OCI-LY3 (cell line): ENCODE results near the gene FMN1.

Experiments
- H2AFZ ChIP-seq: fragments of 200-600, 300-600 bp; shearing (Covaris generic); 2 replicates; pipeline ENCODE4 v1.6.0; 2014; ENCODE audit warnings: antibody characterized with exemption, low read depth, low read length
- H3K27ac ChIP-seq: fragments of 200-600, 300-600 bp; sonication (generic); 2 replicates; pipeline ENCODE4 v1.5.1; 2014; ENCODE audit warnings: mild to moderate bottlenecking, low read length, moderate library complexity, mixed read lengths
- H3K27me3 ChIP-seq: fragments of 200-600, 300-600 bp; sonication (generic); 2 replicates; pipeline ENCODE4 v1.6.1; 2014; ENCODE audit warnings: low read depth, low read length, mixed read lengths
- H3K36me3 ChIP-seq: fragments of 200-600, 300-600 bp; sonication (generic); replicated peaks from 2 replicates; pipeline ENCODE3; 2014; ENCODE audit warnings: low read depth, low read length, mixed read lengths
- H3K4me1 ChIP-seq: fragments of 300-600, 200-600 bp; sonication (generic); 2 replicates; pipeline ENCODE4 v1.6.1; 2014; ENCODE audit warnings: low read length, mixed read lengths
- H3K4me2 ChIP-seq: fragments of 200-600, 300-600 bp; sonication (generic); 2 replicates; pipeline ENCODE4 v1.6.1; 2014; ENCODE audit warnings: low read length, mixed read lengths
- H3K4me3 ChIP-seq: fragments of 300-600, 200-600 bp; sonication (generic); 2 replicates; pipeline ENCODE4 v1.5.1; 2014; ENCODE audit warnings: antibody characterized with exemption, mild to moderate bottlenecking, low read length, moderate library complexity
- H3K79me2 ChIP-seq: fragments of 300-600, 200-600 bp; shearing (Covaris generic); 2 replicates; pipeline ENCODE4 v1.6.1; 2014; ENCODE audit warnings: mild to moderate bottlenecking, low read length, mixed read lengths
- H3K9ac ChIP-seq: fragments of 300-600, 200-600 bp; shearing (Covaris generic); 2 replicates; pipeline ENCODE4 v1.6.0; 2014; ENCODE audit warnings: mild to moderate bottlenecking, low read length, moderate library complexity
- H3K9me3 ChIP-seq: fragments of 200-600, 300-600 bp; shearing (Covaris generic); 2 replicates; pipeline ENCODE4 v1.6.1; 2014; ENCODE audit warnings: low read length, mixed read lengths; ENCODE audit not compliant: insufficient read depth
- H4K20me1 ChIP-seq: fragments of 200-600, 300-600 bp; sonication (generic); 2 replicates; pipeline ENCODE4 v1.6.1; 2016; ENCODE audit warnings: low read length, mixed read lengths; ENCODE audit not compliant: insufficient read depth
- CTCF ChIP-seq: fragments of 200-600, 300-600 bp; sonication (generic); IDR thresholded peaks from 2 replicates; pipeline ENCODE4 v1.5.1; 2014; ENCODE audit warnings: antibody characterized with exemption, low read length, low read depth
- EZH2phosphoT487 ChIP-seq: fragments of 200-600 bp; shearing (Covaris generic); IDR thresholded peaks from 2 replicates; pipeline ENCODE4 v1.6.1; 2018; ENCODE audit warnings: antibody characterized with exemption, mixed run types, low read depth

The FMN1 gene

GRCh38 chr15:33194704-33195670, at the start of gene FMN1:
TSS of gene FMN1 (minus strand) at chr15:33194714. CDS start at chr15:33154914, 39,800 bp downstream.
- H3K9ac ChIP-seq = no peak within 1 kb of the TSS
- no peaks in the 10 kb centered on the region for H3K79me2 ChIP-seq

GRCh38 chr15:33243869-33244268, 49.4 kb upstream of the FMN1 start:
- Histone ChIP-seq H3K4me1 (no peaks in the 10 kb centered on the region), H3K27ac (no peak overlapping the region), H3K36me3 (no peaks in the 10 kb centered on the region), H3K4me2 (no peak overlapping the region), H3K27me3 (peaks cover 21% of the 10 kb centered on the region; the same call in 1 of the 2 replicates), H3K9ac (no peak overlapping the region), H3K4me3 (no peak overlapping the region), H4K20me1 (no peaks in the 10 kb centered on the region), H3K9me3 (no peaks in the 10 kb centered on the region), H3K79me2 (no peaks in the 10 kb centered on the region), H2AFZ (no peak overlapping the region)
- no peak for TF ChIP-seq CTCF
- no peak for TF ChIP-seq EZH2phosphoT487

More at GRCh38 chr15:33194704-33195670, at the start of gene FMN1:
- Histone ChIP-seq H3K27me3 (peaks cover 44% of the 10 kb centered on the region), H3K4me2 (no peak within 1 kb of the TSS), H3K27ac (no peak within 1 kb of the TSS), H3K4me1 (peaks cover 17% of the 10 kb centered on the region), H4K20me1 (peaks cover 1% of the 10 kb centered on the region; the same call in 1 of the 2 replicates), H2AFZ (no peak within 1 kb of the TSS), H3K9me3 (no peaks in the 10 kb centered on the region), H3K4me3 (no peak within 1 kb of the TSS), H3K36me3 (no peaks in the 10 kb centered on the region)
- no peak for TF ChIP-seq EZH2phosphoT487
- no peak for TF ChIP-seq CTCF

GRCh38 chr15:33243393-33243792, 48.9 kb upstream of the FMN1 start:
- Histone ChIP-seq H3K4me1 (no peaks in the 10 kb centered on the region), H3K4me3 (no peak overlapping the region), H3K79me2 (no peaks in the 10 kb centered on the region), H2AFZ (no peak overlapping the region), H3K9ac (no peak overlapping the region), H3K27ac (no peak overlapping the region), H3K36me3 (no peaks in the 10 kb centered on the region), H3K27me3 (peaks cover 21% of the 10 kb centered on the region; the same call in 1 of the 2 replicates), H4K20me1 (no peaks in the 10 kb centered on the region), H3K9me3 (no peaks in the 10 kb centered on the region), H3K4me2 (no peak overlapping the region)
- TF ChIP-seq CTCF (no peak), EZH2phosphoT487 (no peak)

- H3K4me2 ChIP-seq = no peak overlapping the region
Measured at GRCh38 chr15:33242669-33243191, 48.2 kb upstream of the FMN1 start.

More at GRCh38 chr15:33242669-33243191, 48.2 kb upstream of the FMN1 start:
- Histone ChIP-seq H2AFZ (no peak overlapping the region), H3K27me3 (peaks cover 21% of the 10 kb centered on the region; the same call in 1 of the 2 replicates), H3K4me1 (no peaks in the 10 kb centered on the region), H3K27ac (no peak overlapping the region), H3K9ac (no peak overlapping the region), H3K9me3 (no peaks in the 10 kb centered on the region), H4K20me1 (no peaks in the 10 kb centered on the region), H3K4me3 (no peak overlapping the region), H3K36me3 (no peaks in the 10 kb centered on the region), H3K79me2 (no peaks in the 10 kb centered on the region)
- TF ChIP-seq CTCF (peak; percentile 59), EZH2phosphoT487 (no peak)
